HCT116 (cell line): ENCODE measurements around the gene KYNU. TPM values are rescaled to one million over a fixed set of nuclear protein-coding genes. Genes with fewer than 3 reads are reported as not detected.

Experiments used
- ATAC-seq: fragments of 200-7000 bp; cut with Tn5 transposase; 2 replicates; pipeline ENCODE4 v1.9.1; 2020; ENCODE audit warnings: mild to moderate bottlenecking, moderate library complexity
- BruUV-seq: library from RNA; stranded (reverse); fragments of 400-500 nt; replicated peaks from 2 replicates; lab custom pipeline; 2021; lab: Mats Ljungman, UMichigan
- CTCF ChIA-PET: fragments of 300-600 bp; sonication (Branson Sonifier 250); formaldehyde crosslinking; loops from one replicate; lab custom pipeline; 2021; ENCODE audit warnings: antibody characterized with exemption; lab: Charles Lee
- POLR2A ChIA-PET: fragments of 300-600, 350-600 bp; sonication (Branson Sonifier 250); formaldehyde crosslinking; loops from one replicate; lab custom pipeline; 2021; ENCODE audit warnings: antibody characterized with exemption; lab: Charles Lee
- RAD21 ChIA-PET, 2 experiments: fragments of 300-600 bp; sonication (Branson Sonifier 250); formaldehyde crosslinking; loops; one replicate each; lab custom pipeline; 2023; ENCODE audit warnings: low total read pairs in 2 of 2; ENCODE audit not compliant: uncharacterized antibody in 2 of 2, unreplicated experiment in 2 of 2, low non-redundant PET in 1 of 2; lab: Charles Lee
- DNase-seq: peaks from one replicate; pipeline ENCODE4 v3.0.0-alpha.2; 2010; ENCODE audit warnings: low read depth, low spot score
- H2AFZ ChIP-seq: fragments of 200-600 bp; shearing (Covaris generic), sonication (generic); 2 replicates; pipeline ENCODE4 v1.6.1; 2017; ENCODE audit warnings: low read depth, mixed run types, mixed read lengths, antibody characterized with exemption, low read length; ENCODE audit not compliant: poor library complexity, severe bottlenecking
- H3K27ac ChIP-seq: 2 replicates; pipeline ENCODE4 v1.5.1; 2012; ENCODE audit warnings: low read depth, low read length
- H3K27me3 ChIP-seq: fragments of 200-600 bp; sonication (generic); 2 replicates; pipeline ENCODE4 v1.6.1; 2016; ENCODE audit warnings: mixed run types, low read length, mixed read lengths; ENCODE audit not compliant: insufficient read depth
- H3K36me3 ChIP-seq, 2 experiments: fragments of 200-500 bp in 1 of 2; fragments of 200-600 bp in 1 of 2; sonication (Bioruptor generic) in 1 of 2; sonication (generic) in 1 of 2; 2 replicates each; pipeline versions ENCODE4 v1.5.1 to v1.6.1; 2014 to 2016; ENCODE audit warnings: low read length in 2 of 2, inconsistent platforms in 1 of 2, mixed read lengths in 1 of 2, mixed run types in 1 of 2; ENCODE audit not compliant: insufficient read depth in 2 of 2, control insufficient read depth in 1 of 2
- H3K4me1 ChIP-seq, 2 experiments: fragments of 200-600 bp in 1 of 2; sonication (generic) in 1 of 2; 2 replicates each; pipeline versions ENCODE4 v1.5.1 to v1.6.1; 2012 to 2017; ENCODE audit warnings: low read length in 2 of 2, inconsistent platforms in 1 of 2, mild to moderate bottlenecking in 1 of 2, mixed read lengths in 1 of 2, mixed run types in 1 of 2, moderate library complexity in 1 of 2; ENCODE audit not compliant: insufficient read depth in 2 of 2, control insufficient read depth in 1 of 2
- H3K4me2 ChIP-seq: fragments of 200-600 bp; sonication (generic); 2 replicates; pipeline ENCODE4 v1.6.1; 2017; ENCODE audit warnings: mixed run types, low read length, mixed read lengths
- H3K4me3 ChIP-seq, 2 experiments: fragments of 200-600 bp in 1 of 2; sonication (generic) in 1 of 2; replicated peaks in 1 of 2; 2 replicates each; pipeline ENCODE4 v1.5.1; 2011 to 2016; ENCODE audit warnings: low read length in 2 of 2, control low read depth in 1 of 2, low read depth in 1 of 2, mild to moderate bottlenecking in 1 of 2, mixed read lengths in 1 of 2, mixed run types in 1 of 2
- H3K79me2 ChIP-seq: fragments of 200-600 bp; sonication (generic); 2 replicates; pipeline ENCODE4 v1.6.1; 2017; ENCODE audit warnings: mild to moderate bottlenecking, mixed run types, low read length, moderate library complexity, mixed read lengths; ENCODE audit not compliant: insufficient read depth
- H3K9ac ChIP-seq: fragments of 200-600 bp; sonication (generic); 2 replicates; pipeline ENCODE4 v1.6.1; 2016; ENCODE audit warnings: low read length, mixed read lengths
- H3K9me2 ChIP-seq: fragments of 200-600 bp; sonication (generic), shearing (Covaris generic); 2 replicates; pipeline ENCODE4 v1.6.1; 2017; ENCODE audit warnings: mixed run types, mild to moderate bottlenecking, moderate library complexity; ENCODE audit not compliant: insufficient read depth
- H3K9me3 ChIP-seq, 2 experiments: fragments of 200-500 bp in 1 of 2; fragments of 200-600 bp in 1 of 2; sonication (Bioruptor generic) in 1 of 2; sonication (generic) in 1 of 2; 2 replicates each; pipeline ENCODE4 v1.6.1; 2014 to 2017; ENCODE audit warnings: low read length in 2 of 2, mixed read lengths in 2 of 2, inconsistent platforms in 1 of 2, low read depth in 1 of 2, mild to moderate bottlenecking in 1 of 2, mixed run types in 1 of 2, moderate library complexity in 1 of 2; ENCODE audit not compliant: control insufficient read depth in 1 of 2, insufficient read depth in 1 of 2
- H4K20me1 ChIP-seq: fragments of 200-600 bp; sonication (generic), shearing (Covaris generic); 2 replicates; pipeline ENCODE4 v1.6.1; 2017; ENCODE audit warnings: mixed run types, mild to moderate bottlenecking, moderate library complexity; ENCODE audit not compliant: insufficient read depth
- CBX3 ChIP-seq: IDR thresholded peaks from 2 replicates; pipeline ENCODE4 v1.6.1; 2012; ENCODE audit warnings: low read depth
- CEBPB ChIP-seq: IDR thresholded peaks from 2 replicates; pipeline ENCODE4 v1.6.1; 2012; ENCODE audit warnings: low read depth
- EGR1 ChIP-seq: IDR thresholded peaks from 2 replicates; pipeline ENCODE4 v1.6.1; 2012; ENCODE audit warnings: low read depth
- ELF1 ChIP-seq: IDR thresholded peaks from 2 replicates; pipeline ENCODE4 v1.6.1; 2012; ENCODE audit warnings: low read depth, borderline replicate concordance
- EZH2 ChIP-seq: fragments of 200-600 bp; sonication (generic); IDR thresholded peaks from 2 replicates; pipeline ENCODE4 v1.6.1; 2017; ENCODE audit warnings: antibody characterized with exemption, mixed run types
- EZH2phosphoT487 ChIP-seq: fragments of 200-600 bp; IDR thresholded peaks from 2 replicates; pipeline ENCODE4 v1.6.1; 2018; ENCODE audit warnings: antibody characterized with exemption, borderline replicate concordance
- FOSL1 ChIP-seq: IDR thresholded peaks from 2 replicates; pipeline ENCODE4 v1.6.1; 2012; ENCODE audit warnings: low read depth
- JUND ChIP-seq: IDR thresholded peaks from 2 replicates; pipeline ENCODE4 v1.6.1; 2012
- SIN3A ChIP-seq: IDR thresholded peaks from 2 replicates; pipeline ENCODE4 v1.6.1; 2012; ENCODE audit warnings: low read depth
- YY1 ChIP-seq: IDR thresholded peaks from 2 replicates; pipeline ENCODE4 v1.6.1; 2011; ENCODE audit warnings: low read length, low read depth, moderate library complexity, mild to moderate bottlenecking; ENCODE audit not compliant: insufficient replicate concordance; ENCODE audit errors: extremely low read depth
- ZFX ChIP-seq: fragments of 450-650 bp; IDR thresholded peaks from 2 replicates; pipeline ENCODE4 v1.6.1; 2017
- ZNF274 ChIP-seq: fragments of 200-500 bp; sonication (Bioruptor generic); IDR thresholded peaks from 2 replicates; pipeline ENCODE4 v1.6.1; 2014; ENCODE audit warnings: mild to moderate bottlenecking, low read depth, low read length, inconsistent platforms
- intact Hi-C: fragments of 100-400 bp; cut with micrococcal nuclease; formaldehyde crosslinking; loops from 2 replicates; pipeline ENCODE4 v1.10.0; 2022
- total RNA-seq: library from RNA; stranded (reverse); gene quantifications from one replicate; pipeline ENCODE4 v1.2.1, GENCODE V29; 2021; ENCODE audit not compliant: unreplicated experiment
- TF ChIP-seq, protein P1 (sequence below), 3 experiments: fragments of 200-600 bp in 1 of 3; sonication (generic) in 1 of 3; IDR thresholded peaks in 2 of 3; conservative IDR thresholded peaks in 1 of 3; 2 replicates each; pipeline ENCODE4 v1.5.1; 2012 to 2017; ENCODE audit warnings: low read depth in 2 of 3, low read length in 2 of 3, antibody characterized with exemption in 1 of 3, borderline replicate concordance in 1 of 3, control low read depth in 1 of 3, mild to moderate bottlenecking in 1 of 3, mixed read lengths in 1 of 3, mixed run types in 1 of 3, moderate library complexity in 1 of 3; ENCODE audit not compliant: insufficient read depth in 1 of 3
- TF ChIP-seq, protein P2 (sequence below): IDR thresholded peaks from 2 replicates; pipeline ENCODE4 v1.6.1; 2012
- TF ChIP-seq, protein P3 (sequence below): IDR thresholded peaks from 2 replicates; pipeline ENCODE4 v1.6.1; 2011; ENCODE audit warnings: mild to moderate bottlenecking, low read length, moderate library complexity; ENCODE audit not compliant: insufficient replicate concordance; ENCODE audit errors: extremely low read depth

KYNU gene
- total RNA-seq, 1 experiment from 2014 or later = 0.22 TPM

DNA sequence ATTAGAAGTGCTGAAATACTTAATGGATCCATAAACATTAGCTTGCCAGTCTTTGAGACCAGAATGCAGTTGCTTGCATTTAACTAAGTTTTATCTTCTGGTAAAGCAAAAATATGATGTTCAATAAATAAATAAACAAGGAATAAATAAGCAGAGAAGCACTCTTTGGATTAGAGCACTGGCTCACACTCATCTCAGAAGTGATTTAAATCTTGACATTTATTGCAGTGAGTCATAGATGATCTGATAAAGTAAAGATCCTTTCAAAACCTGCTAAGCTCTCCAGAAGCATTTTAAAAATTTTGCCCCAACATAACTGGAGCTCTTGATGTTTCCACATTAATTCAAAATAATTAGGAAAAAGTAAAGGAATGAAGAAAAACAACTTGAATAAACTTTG is 66.8 kb downstream of the KYNU start (continued):
- TF ChIP-seq, protein P1, sequence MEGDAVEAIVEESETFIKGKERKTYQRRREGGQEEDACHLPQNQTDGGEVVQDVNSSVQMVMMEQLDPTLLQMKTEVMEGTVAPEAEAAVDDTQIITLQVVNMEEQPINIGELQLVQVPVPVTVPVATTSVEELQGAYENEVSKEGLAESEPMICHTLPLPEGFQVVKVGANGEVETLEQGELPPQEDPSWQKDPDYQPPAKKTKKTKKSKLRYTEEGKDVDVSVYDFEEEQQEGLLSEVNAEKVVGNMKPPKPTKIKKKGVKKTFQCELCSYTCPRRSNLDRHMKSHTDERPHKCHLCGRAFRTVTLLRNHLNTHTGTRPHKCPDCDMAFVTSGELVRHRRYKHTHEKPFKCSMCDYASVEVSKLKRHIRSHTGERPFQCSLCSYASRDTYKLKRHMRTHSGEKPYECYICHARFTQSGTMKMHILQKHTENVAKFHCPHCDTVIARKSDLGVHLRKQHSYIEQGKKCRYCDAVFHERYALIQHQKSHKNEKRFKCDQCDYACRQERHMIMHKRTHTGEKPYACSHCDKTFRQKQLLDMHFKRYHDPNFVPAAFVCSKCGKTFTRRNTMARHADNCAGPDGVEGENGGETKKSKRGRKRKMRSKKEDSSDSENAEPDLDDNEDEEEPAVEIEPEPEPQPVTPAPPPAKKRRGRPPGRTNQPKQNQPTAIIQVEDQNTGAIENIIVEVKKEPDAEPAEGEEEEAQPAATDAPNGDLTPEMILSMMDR (IDR thresholded peaks at IDR 0.05 in 2 of 3, conservative IDR thresholded peaks at IDR 0.05 in 1 of 3; ENCODE audit: borderline replicate concordance in 1 of 3, insufficient read depth in 1 of 3, low read depth in 2 of 3, low read length in 2 of 3) = no peak
- TF ChIP-seq, all 23 proteins: peak for 2

DNA sequence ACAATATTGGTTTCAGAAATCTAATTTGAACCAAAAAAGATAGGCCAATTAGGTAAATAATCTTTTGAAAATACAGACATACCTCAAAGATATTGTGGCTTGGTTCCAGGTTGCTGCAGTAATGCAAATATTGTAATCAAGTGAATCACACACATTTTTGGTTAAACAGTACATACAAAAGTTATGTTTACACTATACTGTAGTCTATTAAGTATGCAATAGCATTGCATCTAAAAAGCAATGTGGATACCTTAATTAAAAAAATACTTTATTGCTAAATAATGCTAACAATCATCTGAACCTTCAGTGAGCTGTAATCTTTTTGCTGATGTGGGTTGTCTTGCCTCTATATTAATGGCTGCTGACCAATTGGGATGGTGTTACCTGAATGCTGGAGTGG is 67.3 kb downstream of the KYNU start:
- POLR2A ChIA-PET = no interaction called here
- CTCF ChIA-PET = no interaction called here
- H3K4me3 ChIP-seq = no peak overlapping the region

DNA sequence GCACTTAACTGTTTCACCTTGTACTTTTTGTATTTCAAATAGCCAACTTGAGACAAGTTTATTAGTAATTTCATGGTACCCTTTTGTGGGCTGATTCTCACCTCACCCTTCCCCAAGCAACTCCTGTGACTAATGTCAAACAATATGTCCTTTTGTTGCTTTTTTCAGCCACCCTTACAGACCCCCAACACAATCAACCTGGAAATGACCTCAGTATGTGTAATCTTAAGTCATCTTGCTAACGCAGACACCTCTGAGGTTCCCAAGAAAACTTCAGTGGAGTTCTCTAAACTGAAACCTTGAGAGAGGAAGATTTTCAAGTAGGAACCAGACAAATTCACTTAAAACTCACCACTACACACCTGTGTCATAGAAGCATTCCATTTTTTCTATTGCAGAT is 69.5 kb downstream of the KYNU start:
- POLR2A ChIA-PET = no interaction called here

More for the DNA sequence above, 67.3 kb downstream of the KYNU start:
- Histone ChIP-seq H3K27me3 (no peaks in the 10 kb centered on the region), H3K9me2 (no peaks in the 10 kb centered on the region), H3K79me2 (no peaks in the 10 kb centered on the region), H3K9ac (no peak overlapping the region), H3K27ac (no peak overlapping the region), H3K4me1 (peaks cover 5 to 16% of the 10 kb centered on the region in 2 experiments), H4K20me1 (no peaks in the 10 kb centered on the region), H3K9me3 (no peaks in the 10 kb centered on the region), H2AFZ (no peak overlapping the region), H3K36me3 (no peaks in the 10 kb centered on the region), H3K4me2 (no peak overlapping the region; the same call in 1 of the 2 replicates)
- DNase-seq = no peak
- no TSS peak for BruUV-seq
- intact Hi-C loops = no loop called here
- no peak for ATAC-seq
- TF ChIP-seq EZH2 (no peak), EGR1 (no peak), YY1 (no peak), ELF1 (no peak), EZH2phosphoT487 (no peak)
- RAD21 ChIA-PET = no interaction called here

More for the DNA sequence above, 69.5 kb downstream of the KYNU start:
- no peak overlapping the region for H2AFZ ChIP-seq
- H3K9me3 ChIP-seq = no peaks in the 10 kb centered on the region
- H3K4me1 ChIP-seq = peaks cover 5 to 16% of the 10 kb centered on the region in 2 experiments
- no peaks in the 10 kb centered on the region for H3K27me3 ChIP-seq
- H3K4me3 ChIP-seq = no peak overlapping the region
- H3K9ac ChIP-seq = no peak overlapping the region
- H3K4me2 ChIP-seq = no peak overlapping the region
- H4K20me1 ChIP-seq = no peaks in the 10 kb centered on the region
- TF ChIP-seq, protein P2, sequence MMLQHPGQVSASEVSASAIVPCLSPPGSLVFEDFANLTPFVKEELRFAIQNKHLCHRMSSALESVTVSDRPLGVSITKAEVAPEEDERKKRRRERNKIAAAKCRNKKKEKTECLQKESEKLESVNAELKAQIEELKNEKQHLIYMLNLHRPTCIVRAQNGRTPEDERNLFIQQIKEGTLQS = no peak
- TF ChIP-seq JUND (no peak), EZH2phosphoT487 (no peak), CEBPB (no peak), SIN3A (no peak), CBX3 (no peak), ZFX (no peak), YY1 (no peak), FOSL1 (no peak), ZNF274 (no peak)
- TF ChIP-seq, protein P3, sequence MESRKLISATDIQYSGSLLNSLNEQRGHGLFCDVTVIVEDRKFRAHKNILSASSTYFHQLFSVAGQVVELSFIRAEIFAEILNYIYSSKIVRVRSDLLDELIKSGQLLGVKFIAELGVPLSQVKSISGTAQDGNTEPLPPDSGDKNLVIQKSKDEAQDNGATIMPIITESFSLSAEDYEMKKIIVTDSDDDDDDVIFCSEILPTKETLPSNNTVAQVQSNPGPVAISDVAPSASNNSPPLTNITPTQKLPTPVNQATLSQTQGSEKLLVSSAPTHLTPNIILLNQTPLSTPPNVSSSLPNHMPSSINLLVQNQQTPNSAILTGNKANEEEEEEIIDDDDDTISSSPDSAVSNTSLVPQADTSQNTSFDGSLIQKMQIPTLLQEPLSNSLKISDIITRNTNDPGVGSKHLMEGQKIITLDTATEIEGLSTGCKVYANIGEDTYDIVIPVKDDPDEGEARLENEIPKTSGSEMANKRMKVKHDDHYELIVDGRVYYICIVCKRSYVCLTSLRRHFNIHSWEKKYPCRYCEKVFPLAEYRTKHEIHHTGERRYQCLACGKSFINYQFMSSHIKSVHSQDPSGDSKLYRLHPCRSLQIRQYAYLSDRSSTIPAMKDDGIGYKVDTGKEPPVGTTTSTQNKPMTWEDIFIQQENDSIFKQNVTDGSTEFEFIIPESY = no peak
- no peak overlapping the region for H3K27ac ChIP-seq
- ChIA-PET RAD21 (no interaction called here), CTCF (no interaction called here)
- H3K79me2 ChIP-seq = no peaks in the 10 kb centered on the region
- no peak for ATAC-seq
- intact Hi-C loops = no loop called here
- BruUV-seq = no TSS peak
- no peaks in the 10 kb centered on the region for H3K9me2 ChIP-seq
- no peak for DNase-seq
- H3K36me3 ChIP-seq = no peaks in the 10 kb centered on the region
